HG03139 (cell line): Measurements from ENCODE around the gene EFTUD2.
"Not testable (repeated sequence)": the region's sequence is repeated elsewhere in the genome, so short reads cannot be mapped to it uniquely, and the experiment has no call there.

Experiments used
- ATAC-seq: cut with Tn5 transposase; IDR thresholded peaks from one replicate; pipeline ENCODE4 v1.9.1; 2021; ENCODE audit not compliant: unreplicated experiment

The EFTUD2 gene

GRCh38 chr17:44850025-44850424 is 49.2 kb downstream of the EFTUD2 start:
- no peak for ATAC-seq

GRCh38 chr17:44848961-44849489 is 50.2 kb downstream of the EFTUD2 start:
- ATAC-seq, result no peak

GRCh38 chr17:44848257-44848795 is 50.9 kb downstream of the EFTUD2 start:
- no peak for ATAC-seq

GRCh38 chr17:44847586-44847985 is 51.7 kb downstream of the EFTUD2 start, which contains the start of gene HIGD1B:
Gene HIGD1B, plus strand, starts transcription at chr17:44847883. Its CDS starts 270 bp downstream, at chr17:44848153.
- no peak for ATAC-seq

GRCh38 chr17:44846206-44846605 is 53.0 kb downstream of the EFTUD2 start:
- ATAC-seq, result no peak

- ATAC-seq, result no peak
Measured at GRCh38 chr17:44844390-44844830, 54.8 kb downstream of the EFTUD2 start.

- no peak for ATAC-seq
Measured at GRCh38 chr17:44842748-44843147, 56.5 kb downstream of the EFTUD2 start.

GRCh38 chr17:44840936-44841335 is 58.3 kb downstream of the EFTUD2 start:
- ATAC-seq, result no peak

GRCh38 chr17:44840274-44840673 is 59.0 kb downstream of the EFTUD2 start:
- no peak for ATAC-seq

- ATAC-seq, result no peak
Measured at GRCh38 chr17:44837196-44837595, 62.0 kb downstream of the EFTUD2 start.

- no peak for ATAC-seq
Measured at GRCh38 chr17:44832805-44833204, 66.4 kb downstream of the EFTUD2 start.

- ATAC-seq, result no peak
Measured at GRCh38 chr17:44831371-44831770, 67.9 kb downstream of the EFTUD2 start.

GRCh38 chr17:44830359-44831288 is 68.6 kb downstream of the EFTUD2 start:
- no peak for ATAC-seq

- no peak for ATAC-seq
Measured at GRCh38 chr17:44829523-44830358, 69.5 kb downstream of the EFTUD2 start, which contains the start of gene GJC1. Gene GJC1, minus strand, starts transcription at chr17:44830287. Its CDS starts 24,470 bp downstream, at chr17:44805817.

GRCh38 chr17:44828919-44829522 is 70.2 kb downstream of the EFTUD2 start:
- ATAC-seq, result no peak

GRCh38 chr17:44827863-44828262 is 71.4 kb downstream of the EFTUD2 start:
- ATAC-seq, result no peak

GRCh38 chr17:44826123-44826790 is 73.0 kb downstream of the EFTUD2 start:
- ATAC-seq, result no peak

- not testable (repeated sequence) for ATAC-seq
Measured at GRCh38 chr17:44825236-44825635, 74.0 kb downstream of the EFTUD2 start.

GRCh38 chr17:44820631-44821212 is 78.5 kb downstream of the EFTUD2 start:
- ATAC-seq, result no peak

- not testable (repeated sequence) for ATAC-seq
Measured at GRCh38 chr17:44818508-44818907, 80.7 kb downstream of the EFTUD2 start.
